Natural killer cell treated with Interleukin-12 subunit alpha and Interleukin-12 subunit beta and Interleukin-15 and Interleukin-18, amount 100 ng/mL, for 72 hours (primary cell): ENCODE results near the gene OR8J3. TPM values are rescaled to one million over a fixed set of nuclear protein-coding genes. Genes with fewer than 3 reads are reported as not detected.

ENCODE experiments used
- total RNA-seq, 2 donors: library from RNA; stranded (reverse); gene quantifications; one replicate each; pipeline ENCODE4 v1.2.3, GENCODE V29; 2022

Gene OR8J3
- total RNA-seq, 2 donors from 2014 or later: not detected

Other genes starting within 250 kb of the OR8J3 start
- not detected for gene OR5W2, start 225.6 kb downstream of the OR8J3 start, total RNA-seq
- not detected for gene OR5I1, start 203.8 kb downstream of the OR8J3 start, total RNA-seq
- not detected for gene OR10AG1, start 170.3 kb downstream of the OR8J3 start, total RNA-seq
- not detected for gene OR5F1, start 145.6 kb downstream of the OR8J3 start, total RNA-seq
- not detected for gene OR5AS1, start 112.5 kb downstream of the OR8J3 start, total RNA-seq
- not detected for gene OR8I2, start 46.9 kb downstream of the OR8J3 start, total RNA-seq
- not detected for gene OR8H2, start 36.5 kb downstream of the OR8J3 start, total RNA-seq
- not detected for gene OR8H3, start 17.8 kb downstream of the OR8J3 start, total RNA-seq
- gene OR8K5, start 20.1 kb upstream of the OR8J3 start, total RNA-seq: not detected
- gene OR5J2, start 36.4 kb upstream of the OR8J3 start, total RNA-seq: not detected
- not detected for gene OR5T2, start 94.1 kb upstream of the OR8J3 start, total RNA-seq
- not detected for gene OR5T3, start 112.1 kb upstream of the OR8J3 start, total RNA-seq
- gene OR5T1, start 134.0 kb upstream of the OR8J3 start, total RNA-seq: not detected
- not detected for gene OR8H1, start 152.1 kb upstream of the OR8J3 start, total RNA-seq
- not detected for gene OR8K3, start 174.9 kb upstream of the OR8J3 start, total RNA-seq
- gene OR8K1, start 205.8 kb upstream of the OR8J3 start, total RNA-seq: not detected
- not detected for gene OR8J1, start 214.1 kb upstream of the OR8J3 start, total RNA-seq
- gene OR8U1, start 235.4 kb upstream of the OR8J3 start, total RNA-seq: not detected